Progenitor cell of endocrine pancreas (in vitro differentiated cells): ENCODE measurements around the gene FGR. TPM values are rescaled to one million over a fixed set of nuclear protein-coding genes. Genes with fewer than 3 reads are reported as not detected.

Experiments used
- DNase-seq: peaks from one replicate; pipeline ENCODE4 v3.0.0; 2021; ENCODE audit warnings: low spot score; ENCODE audit not compliant: unreplicated experiment
- H3K27ac Mint-ChIP-seq: 2 replicates; pipeline ENCODE4 v1.8.0; 2021; ENCODE audit warnings: mild to moderate bottlenecking, moderate library complexity, mixed read lengths
- H3K27me3 Mint-ChIP-seq: 2 replicates; pipeline ENCODE4 v1.8.0; 2021; ENCODE audit warnings: mixed read lengths
- H3K36me3 Mint-ChIP-seq: 2 replicates; pipeline ENCODE4 v1.8.0; 2022; ENCODE audit warnings: mixed read lengths; ENCODE audit not compliant: insufficient read depth
- H3K4me1 Mint-ChIP-seq: 2 replicates; pipeline ENCODE4 v1.8.0; 2021; ENCODE audit warnings: low read depth, mixed read lengths
- H3K4me3 Mint-ChIP-seq: 2 replicates; pipeline ENCODE4 v1.8.0; 2021; ENCODE audit warnings: low read depth, mild to moderate bottlenecking, moderate library complexity, mixed read lengths
- H3K9me3 Mint-ChIP-seq: 2 replicates; pipeline ENCODE4 v1.8.0; 2021; ENCODE audit warnings: low read depth, mixed read lengths
- total RNA-seq: library from RNA; stranded (reverse); gene quantifications from 2 replicates; pipeline ENCODE4 v1.2.1, GENCODE V29; 2021
- TF ChIP-seq, protein P1 (sequence below): fragments of 200-600 bp; sonication (generic); IDR thresholded peaks from one replicate; pipeline ENCODE4 v1.5.0; 2021; ENCODE audit warnings: antibody characterized with exemption, mild to moderate bottlenecking; ENCODE audit not compliant: unreplicated experiment

FGR gene
- total RNA-seq, 1 donor from 2014 or later = not detected

DNA sequence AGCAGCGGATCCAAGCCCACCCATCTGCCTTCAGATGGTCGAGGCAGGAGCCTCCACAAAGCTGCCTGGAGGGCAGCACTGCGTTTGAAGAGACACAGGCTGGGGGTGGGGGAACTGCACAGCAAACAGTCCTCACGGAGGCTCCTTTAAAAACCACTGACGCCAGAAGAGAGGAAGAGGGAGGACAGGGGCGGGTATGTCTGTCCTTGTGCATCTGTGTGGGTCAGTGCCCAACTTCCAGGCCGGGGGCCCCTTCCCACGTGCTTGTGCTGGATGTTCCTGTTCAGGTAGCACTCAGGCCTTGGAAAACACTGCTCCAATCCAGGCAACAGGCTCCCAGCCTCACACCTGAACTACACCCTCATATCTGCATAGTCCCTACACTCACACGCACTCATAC lies 38.7 kb downstream of the FGR start:
- H3K27me3 Mint-ChIP-seq = no peaks in the 10 kb centered on the region
- H3K27ac Mint-ChIP-seq = no peak overlapping the region
- DNase-seq = no peak
- peaks cover 35% of the 10 kb centered on the region for H3K4me1 Mint-ChIP-seq
- no peak overlapping the region for H3K4me3 Mint-ChIP-seq
- TF ChIP-seq, protein P1, sequence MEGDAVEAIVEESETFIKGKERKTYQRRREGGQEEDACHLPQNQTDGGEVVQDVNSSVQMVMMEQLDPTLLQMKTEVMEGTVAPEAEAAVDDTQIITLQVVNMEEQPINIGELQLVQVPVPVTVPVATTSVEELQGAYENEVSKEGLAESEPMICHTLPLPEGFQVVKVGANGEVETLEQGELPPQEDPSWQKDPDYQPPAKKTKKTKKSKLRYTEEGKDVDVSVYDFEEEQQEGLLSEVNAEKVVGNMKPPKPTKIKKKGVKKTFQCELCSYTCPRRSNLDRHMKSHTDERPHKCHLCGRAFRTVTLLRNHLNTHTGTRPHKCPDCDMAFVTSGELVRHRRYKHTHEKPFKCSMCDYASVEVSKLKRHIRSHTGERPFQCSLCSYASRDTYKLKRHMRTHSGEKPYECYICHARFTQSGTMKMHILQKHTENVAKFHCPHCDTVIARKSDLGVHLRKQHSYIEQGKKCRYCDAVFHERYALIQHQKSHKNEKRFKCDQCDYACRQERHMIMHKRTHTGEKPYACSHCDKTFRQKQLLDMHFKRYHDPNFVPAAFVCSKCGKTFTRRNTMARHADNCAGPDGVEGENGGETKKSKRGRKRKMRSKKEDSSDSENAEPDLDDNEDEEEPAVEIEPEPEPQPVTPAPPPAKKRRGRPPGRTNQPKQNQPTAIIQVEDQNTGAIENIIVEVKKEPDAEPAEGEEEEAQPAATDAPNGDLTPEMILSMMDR = no peak
- H3K36me3 Mint-ChIP-seq = no peaks in the 10 kb centered on the region
- no peaks in the 10 kb centered on the region for H3K9me3 Mint-ChIP-seq

DNA sequence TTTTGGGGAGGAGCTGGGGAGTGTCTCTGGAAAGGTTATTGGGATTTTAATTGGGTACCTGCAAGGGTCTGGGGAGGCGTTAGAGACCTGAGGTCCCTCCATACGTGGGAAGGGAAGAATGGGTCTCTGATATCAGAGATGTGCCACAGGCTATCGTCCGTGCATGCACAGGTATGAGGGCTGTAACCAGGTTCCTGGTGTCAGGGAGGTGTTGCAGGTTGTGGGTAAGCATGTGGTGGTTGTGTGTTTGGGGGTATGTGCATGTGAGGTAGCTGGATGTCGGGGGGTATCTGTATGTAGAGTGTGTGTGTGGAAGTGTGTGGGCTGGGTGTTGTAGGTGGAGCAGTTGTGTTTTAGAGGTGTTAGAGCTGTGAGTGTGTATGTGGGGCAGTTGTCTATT lies 39.4 kb downstream of the FGR start:
- Mint-ChIP-seq H3K4me1 (peaks cover 29% of the 10 kb centered on the region), H3K27ac (no peak overlapping the region), H3K36me3 (no peaks in the 10 kb centered on the region), H3K9me3 (no peaks in the 10 kb centered on the region), H3K4me3 (no peak overlapping the region), H3K27me3 (no peaks in the 10 kb centered on the region)
- no peak for DNase-seq
- TF ChIP-seq, protein P1 = no peak

DNA sequence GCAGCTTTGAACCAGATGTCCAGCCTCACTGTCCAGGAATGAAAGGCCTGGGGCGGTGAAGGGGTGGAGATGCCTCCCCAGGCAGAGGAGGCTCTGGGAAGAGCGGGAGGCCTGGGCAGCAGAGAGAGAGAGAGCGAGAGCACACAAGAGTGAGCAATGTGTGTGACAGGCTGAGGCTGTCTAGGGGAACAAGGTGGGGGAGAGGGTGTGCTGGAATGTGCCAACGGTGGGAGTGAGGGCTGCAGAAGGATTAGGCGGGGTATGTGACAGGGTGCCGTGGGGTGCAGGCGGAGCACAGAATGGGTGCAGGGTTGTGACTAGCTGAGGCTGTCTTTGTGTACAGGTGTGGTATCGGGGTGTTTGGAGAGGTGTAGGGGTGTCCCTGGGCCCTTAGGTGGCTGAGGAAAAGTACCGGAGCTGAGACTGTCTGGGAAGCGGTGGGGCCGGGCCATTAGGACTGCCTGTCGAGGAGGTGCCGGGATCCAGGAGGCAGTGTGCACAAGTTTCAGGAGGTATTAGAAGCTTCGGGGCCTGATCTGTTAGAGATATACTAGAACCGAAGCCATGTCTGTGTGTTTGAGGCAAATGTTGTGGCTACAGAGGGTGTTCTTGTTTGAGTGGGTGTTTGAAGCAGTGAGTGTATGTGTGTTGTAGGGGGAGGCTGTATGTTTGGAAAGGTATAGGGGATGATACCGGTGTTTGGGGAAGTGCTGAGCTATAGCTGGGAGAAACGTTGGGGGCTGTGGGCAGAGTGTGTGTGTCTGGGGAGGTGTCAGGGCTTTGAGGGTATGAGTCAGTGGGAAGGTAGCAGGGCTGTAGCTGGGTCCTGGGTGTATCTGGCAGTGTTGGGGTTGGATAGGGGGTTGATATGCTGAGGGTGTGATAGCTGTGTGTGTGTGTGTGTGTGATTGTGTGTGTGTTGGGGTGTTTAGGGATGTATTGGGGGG lies 40.1 kb downstream of the FGR start:
- Mint-ChIP-seq H3K4me1 (peaks cover 21% of the 10 kb centered on the region), H3K4me3 (no peak overlapping the region), H3K36me3 (no peaks in the 10 kb centered on the region), H3K27me3 (no peaks in the 10 kb centered on the region), H3K9me3 (no peaks in the 10 kb centered on the region), H3K27ac (no peak overlapping the region)
- no peak for DNase-seq
- TF ChIP-seq, protein P1 = no peak

DNA sequence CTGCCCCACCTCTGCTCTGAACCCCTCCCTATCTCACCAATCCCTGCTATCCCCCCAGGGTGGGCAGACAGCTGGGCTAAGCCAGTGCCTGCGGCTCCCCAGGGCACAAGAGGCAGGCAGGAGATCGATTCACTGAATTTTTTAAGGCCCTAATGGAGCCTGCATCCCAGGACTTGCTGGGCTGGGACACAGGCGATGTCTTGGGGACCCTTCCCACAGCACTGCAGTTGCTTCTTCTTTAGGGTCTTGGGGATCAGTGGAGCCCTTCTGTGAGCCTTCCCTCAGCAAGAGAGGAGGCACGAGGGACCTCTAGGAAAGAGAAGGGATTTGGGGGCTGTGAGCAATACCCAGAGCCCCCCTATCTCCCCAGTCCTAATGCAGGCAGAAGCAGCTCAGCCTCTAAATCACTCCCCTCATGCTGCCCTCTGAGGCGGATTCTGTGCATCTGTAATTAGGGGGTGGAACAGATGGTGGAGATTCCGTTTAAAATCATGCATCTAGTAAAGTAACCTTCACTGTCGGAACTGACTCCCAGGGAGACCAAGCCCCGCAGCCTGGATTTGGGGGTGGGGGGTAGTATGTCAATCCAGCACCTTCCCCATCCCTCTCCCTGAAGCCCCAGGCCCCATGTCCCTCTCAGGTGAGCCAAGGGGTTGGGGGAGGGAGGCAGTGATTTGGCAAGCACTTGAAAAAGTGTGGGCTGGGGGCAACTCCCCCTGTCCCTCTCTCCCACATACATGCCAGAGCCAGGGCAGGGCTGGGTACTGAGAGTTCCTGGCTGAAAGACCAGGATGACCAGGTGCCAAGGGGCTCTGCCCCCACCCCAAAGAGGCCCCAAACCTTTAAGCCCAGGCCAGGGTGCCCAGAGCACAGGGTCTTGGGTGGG lies 41.1 kb downstream of the FGR start:
- no peaks in the 10 kb centered on the region for H3K27me3 Mint-ChIP-seq
- H3K4me1 Mint-ChIP-seq = peaks cover 14% of the 10 kb centered on the region
- TF ChIP-seq, protein P1 = no peak
- DNase-seq = no peak
- no peak overlapping the region for H3K4me3 Mint-ChIP-seq
- no peaks in the 10 kb centered on the region for H3K9me3 Mint-ChIP-seq
- peak overlapping the region; percentile 16 for H3K27ac Mint-ChIP-seq
- no peaks in the 10 kb centered on the region for H3K36me3 Mint-ChIP-seq
